Measurements from ENCODE around the gene BOC.
A peak's percentile ranks its signal among the peaks of the same experiment; 100 is the strongest.
"Not testable (repeated sequence)": the region's sequence is repeated elsewhere in the genome, so short reads cannot be mapped to it uniquely, and the experiment has no call there.

The BOC gene

DNA sequence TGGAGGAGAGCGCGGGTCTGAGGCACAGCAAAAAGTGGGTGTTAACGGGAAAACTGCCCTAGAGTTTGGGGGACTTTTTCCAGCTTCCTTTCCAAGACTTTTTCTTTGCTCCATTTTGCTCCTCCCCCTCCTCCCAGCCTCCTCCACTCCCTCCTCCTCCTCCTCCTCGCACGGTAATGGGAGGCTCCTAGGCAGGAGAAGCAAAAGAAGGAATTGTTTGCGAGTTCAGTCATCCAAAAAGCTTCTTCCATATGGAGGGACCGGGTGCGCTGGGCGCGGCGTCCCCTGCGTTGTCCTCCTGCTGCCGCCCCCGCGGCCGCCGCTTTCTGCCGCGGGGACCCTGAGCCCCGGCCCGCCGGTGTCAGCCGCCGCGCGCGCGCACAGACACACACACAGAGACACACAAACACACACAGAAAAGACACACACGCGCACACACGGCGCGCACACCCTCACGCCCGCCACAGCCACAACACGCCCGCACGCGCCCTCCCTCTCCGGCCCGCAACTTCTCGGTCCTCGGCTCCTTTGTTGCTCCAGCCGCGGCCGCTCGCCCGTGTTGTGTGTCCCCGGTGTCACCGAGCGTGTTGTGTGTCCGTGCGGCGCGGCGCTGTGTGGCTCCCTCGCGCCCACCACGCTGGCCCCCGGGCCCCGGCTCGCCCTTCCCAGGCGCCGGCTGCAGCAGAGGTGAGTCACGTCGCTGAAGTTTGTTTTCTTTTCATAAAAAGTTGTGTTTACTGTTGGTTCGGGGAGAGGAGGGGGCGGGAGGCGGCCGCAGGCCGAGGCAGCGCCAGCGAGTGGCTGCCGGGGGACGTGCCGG lies at the start of gene BOC:
TSS of gene BOC (plus strand) at position 228 of the 820 bp plus-strand sequence. CDS start 38,246 bp downstream, outside the sequence.
- peak; percentile 82 for DNase-seq (ENCODE audit: low spot score)
- FAIRE-seq: peak; percentile 30

GRCh38 chr3:113161661-113162060 lies 49.7 kb upstream of the BOC start:
- FAIRE-seq: no peak
- DNase-seq (ENCODE audit: low spot score): no peak

GRCh38 chr3:113163152-113163551 lies 48.2 kb upstream of the BOC start:
- DNase-seq (ENCODE audit: low spot score): no peak
- FAIRE-seq: no peak

DNA sequence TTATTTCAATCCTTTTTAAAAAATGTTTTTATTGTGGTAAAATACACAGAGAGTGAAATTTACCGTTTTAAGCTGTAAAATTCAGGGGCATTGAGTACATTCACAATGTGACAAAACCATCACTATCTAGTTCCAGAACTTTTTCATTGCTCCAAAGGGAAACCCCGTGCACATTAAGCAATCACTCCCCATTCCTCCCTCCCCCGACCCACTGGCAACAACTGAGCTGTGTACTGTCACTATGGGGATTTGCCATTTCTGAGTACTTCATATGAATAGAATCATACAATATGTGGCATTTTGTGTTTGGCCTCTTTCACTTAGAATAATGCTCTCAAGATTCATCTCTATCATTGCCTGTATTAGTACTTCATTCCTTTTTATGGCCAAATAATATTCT lies 45.5 kb upstream of the BOC start:
- FAIRE-seq (no peak), DNase-seq (ENCODE audit: low spot score) (no peak)

DNA sequence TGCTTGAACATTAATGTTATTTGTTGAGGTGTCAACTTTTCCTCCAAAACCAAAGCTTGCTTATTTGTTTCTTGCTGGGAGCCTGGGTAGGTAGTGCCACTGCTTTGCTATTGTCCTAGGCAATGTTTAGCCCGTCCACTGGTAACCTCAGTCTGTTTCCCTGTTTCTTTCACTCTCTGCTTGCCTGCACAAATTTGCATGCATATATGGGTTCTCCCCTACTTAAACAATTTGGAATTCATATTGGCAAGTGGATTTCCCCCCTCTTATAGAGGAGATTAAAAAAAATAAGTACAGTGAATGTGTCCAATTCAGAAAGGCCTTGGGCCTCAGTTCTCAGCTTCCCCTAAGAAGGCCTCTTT lies 45.0 kb upstream of the BOC start:
- FAIRE-seq (no peak), DNase-seq (ENCODE audit: low spot score) (no peak)

DNA sequence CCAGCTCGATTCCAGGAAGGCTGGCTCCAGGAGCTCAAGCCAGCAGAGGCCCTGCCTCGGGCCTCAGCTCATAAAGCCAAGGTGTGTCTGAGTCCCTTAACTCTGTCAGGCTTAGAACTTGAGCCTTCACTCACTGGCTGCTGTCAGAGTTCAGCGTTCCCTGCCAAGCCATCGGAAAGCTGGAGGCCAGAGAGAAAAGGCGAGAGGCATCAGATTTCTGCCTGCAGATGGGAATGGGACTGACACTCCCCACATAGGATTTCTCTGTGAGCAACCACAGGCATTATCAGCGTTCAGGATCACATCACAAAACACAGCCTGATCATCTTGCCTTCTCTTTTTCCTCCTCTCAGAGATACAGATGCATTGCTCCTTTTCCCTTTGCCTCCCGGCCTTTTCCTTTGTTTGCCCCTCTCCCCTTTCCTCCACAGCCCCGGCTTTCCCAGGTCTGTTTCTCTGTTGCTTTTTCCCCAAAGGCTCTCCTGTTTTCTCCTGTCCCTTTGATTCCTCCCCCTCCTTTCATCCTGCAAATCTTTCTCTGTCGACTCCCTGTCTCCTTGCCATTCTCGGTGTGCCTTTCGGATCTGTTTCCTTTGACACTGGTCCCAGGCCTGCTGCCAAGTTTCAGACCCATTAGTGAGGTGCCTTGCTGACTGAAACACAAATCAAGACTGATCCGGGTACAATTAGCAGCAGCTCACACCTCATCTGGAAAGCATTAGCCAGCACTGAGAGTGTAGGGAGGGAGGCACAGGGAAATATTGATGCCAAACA lies 44.5 kb upstream of the BOC start:
- peak; percentile 49 for DNase-seq (ENCODE audit: low spot score)
- peak; percentile 80 for FAIRE-seq

GRCh38 chr3:113167825-113168801 lies 43.2 kb upstream of the BOC start:
- FAIRE-seq (no peak), DNase-seq (ENCODE audit: low spot score) (no peak)

- no peak for DNase-seq (ENCODE audit: low spot score)
- FAIRE-seq: no peak
Observed at GRCh38 chr3:113169891-113170452, 41.4 kb upstream of the BOC start.

DNA sequence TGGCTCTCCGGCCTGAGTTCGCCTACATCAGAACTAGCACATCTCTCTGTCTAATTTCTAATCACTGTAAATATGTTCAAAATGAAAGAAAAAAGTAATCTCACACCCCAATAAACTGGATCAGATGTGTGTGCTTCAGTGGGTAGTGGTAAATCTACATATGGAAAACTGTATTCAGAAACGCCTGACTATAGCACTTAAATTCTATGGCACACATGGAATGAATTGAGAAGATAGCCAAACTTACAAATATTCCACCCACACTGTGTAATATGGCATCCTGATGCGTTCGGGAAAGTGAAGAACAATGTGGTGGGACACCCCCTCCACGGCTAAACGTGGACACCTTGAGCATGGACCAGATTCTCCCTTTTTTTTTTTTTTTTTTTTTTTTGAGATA lies 40.6 kb upstream of the BOC start:
- FAIRE-seq: no peak
- no peak for DNase-seq (ENCODE audit: low spot score)

GRCh38 chr3:113171675-113172300 lies 39.6 kb upstream of the BOC start:
- FAIRE-seq; DNase-seq (ENCODE audit: low spot score): not testable (repeated sequence)

DNA sequence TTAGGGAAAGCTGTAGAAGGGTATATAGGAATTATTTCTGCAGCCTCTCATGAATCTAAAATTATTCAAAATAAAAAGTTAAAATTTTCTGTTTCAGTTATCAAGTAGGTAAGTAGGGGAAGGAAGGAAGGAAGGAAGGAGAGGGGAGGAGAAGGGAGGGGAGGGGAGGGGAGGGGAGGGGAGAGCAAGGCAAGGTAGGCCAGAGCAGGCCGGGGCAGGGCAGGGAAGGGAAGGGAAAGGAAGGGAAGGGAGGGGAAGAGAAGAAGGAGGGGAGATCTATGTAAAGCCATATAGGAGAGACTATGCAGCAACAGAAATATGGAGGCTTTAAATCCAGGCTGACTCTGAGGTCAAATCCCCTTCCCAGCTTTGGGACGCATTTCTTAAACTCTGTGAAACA lies 38.3 kb upstream of the BOC start:
- DNase-seq (ENCODE audit: low spot score) (no peak), FAIRE-seq (no peak)

DNA sequence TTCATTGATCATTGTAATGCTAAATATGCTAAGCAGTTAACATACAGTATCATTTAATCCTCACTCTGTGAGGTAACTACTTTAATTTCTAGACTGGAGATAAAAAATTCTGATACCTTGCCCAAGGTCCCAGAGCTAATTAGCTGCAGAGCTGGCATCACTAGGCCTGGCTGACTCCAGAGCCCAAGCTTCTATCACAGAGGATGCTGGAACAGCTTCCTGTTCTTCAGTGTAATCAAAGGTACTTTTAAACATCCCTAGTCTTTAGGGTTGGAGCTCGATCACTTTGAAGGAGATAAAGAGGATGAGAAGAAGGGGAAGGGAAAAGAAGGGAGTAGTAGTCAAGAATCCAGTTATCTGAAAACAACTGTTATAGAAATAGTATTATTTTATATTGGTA lies 37.1 kb upstream of the BOC start:
- DNase-seq (ENCODE audit: low spot score) (no peak), FAIRE-seq (no peak)

- DNase-seq (ENCODE audit: low spot score) (no peak), FAIRE-seq (no peak)
Observed at GRCh38 chr3:113174801-113175485, 36.4 kb upstream of the BOC start.

- DNase-seq (ENCODE audit: low spot score) (no peak), FAIRE-seq (no peak)
Observed at GRCh38 chr3:113177526-113177925, 33.8 kb upstream of the BOC start.

DNA sequence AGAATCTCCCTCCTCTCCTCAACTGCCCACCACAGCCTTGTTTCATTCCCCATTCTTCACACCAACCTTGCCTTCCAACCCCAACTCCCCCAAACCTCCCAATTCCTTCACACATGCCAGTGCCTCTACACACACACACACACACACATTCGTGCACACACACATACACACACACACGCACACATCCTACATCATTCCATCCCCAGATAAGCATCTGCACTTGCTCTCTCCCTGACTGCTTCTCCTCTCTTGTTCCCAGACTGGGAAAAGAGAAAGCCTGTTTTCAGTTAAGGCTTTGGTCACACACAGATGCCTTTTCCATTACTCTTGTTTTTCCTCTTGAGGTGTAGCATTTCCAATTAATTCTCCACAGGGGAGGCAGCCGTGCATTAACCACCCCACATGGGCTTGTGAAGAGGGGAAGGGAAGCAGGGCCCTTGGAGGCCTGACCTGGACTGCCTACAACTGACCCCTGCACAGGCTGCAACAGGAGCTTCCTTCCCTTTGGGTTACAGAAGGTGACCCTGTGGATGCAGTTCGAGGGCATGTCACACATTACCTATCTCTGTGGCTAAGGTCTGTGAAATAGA lies 32.0 kb upstream of the BOC start:
- no peak for DNase-seq (ENCODE audit: low spot score)
- FAIRE-seq: peak; percentile 58

DNA sequence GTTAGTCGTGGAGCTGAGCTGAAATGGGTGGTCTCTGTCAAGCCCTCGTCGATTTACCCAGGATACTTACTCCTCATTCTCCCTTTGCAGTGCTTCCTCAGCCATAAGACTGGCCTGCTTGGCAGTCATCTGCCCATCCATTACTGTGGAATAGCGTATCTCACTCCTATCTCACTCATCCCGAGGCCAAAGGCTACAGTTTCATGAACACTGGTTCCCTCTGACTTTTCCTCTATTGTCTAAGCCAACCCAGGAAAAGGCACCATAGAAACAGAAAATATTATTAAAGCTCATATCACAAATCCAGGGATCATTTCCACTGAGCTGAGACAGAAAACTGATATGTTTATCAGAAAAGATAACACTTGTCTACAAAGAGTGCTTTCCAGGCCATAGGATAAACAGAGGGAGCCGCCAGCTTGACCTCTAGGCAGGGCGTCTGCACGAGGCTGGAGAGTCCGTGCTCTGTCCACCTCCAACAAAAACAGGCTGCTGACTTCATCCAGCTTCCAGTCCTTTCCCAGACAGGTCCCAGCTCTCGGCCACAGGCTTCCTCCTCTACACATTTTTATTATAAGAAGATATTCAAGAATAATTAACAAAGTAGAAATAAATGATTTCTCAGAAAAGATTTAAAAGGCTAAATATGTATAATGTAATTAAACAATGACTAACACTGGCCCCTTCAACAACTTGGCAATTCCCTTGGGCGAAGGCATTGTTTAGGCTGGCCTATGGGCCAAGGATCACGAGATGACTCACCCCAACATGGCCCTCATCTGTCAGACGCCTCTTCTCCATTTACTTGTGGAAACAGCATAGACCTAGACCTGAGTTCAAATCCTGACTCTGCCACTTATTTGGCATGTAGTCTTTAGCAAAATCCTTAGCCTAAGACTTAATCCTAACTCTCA lies 27.4 kb upstream of the BOC start:
- FAIRE-seq (no peak), DNase-seq (ENCODE audit: low spot score) (no peak)

DNA sequence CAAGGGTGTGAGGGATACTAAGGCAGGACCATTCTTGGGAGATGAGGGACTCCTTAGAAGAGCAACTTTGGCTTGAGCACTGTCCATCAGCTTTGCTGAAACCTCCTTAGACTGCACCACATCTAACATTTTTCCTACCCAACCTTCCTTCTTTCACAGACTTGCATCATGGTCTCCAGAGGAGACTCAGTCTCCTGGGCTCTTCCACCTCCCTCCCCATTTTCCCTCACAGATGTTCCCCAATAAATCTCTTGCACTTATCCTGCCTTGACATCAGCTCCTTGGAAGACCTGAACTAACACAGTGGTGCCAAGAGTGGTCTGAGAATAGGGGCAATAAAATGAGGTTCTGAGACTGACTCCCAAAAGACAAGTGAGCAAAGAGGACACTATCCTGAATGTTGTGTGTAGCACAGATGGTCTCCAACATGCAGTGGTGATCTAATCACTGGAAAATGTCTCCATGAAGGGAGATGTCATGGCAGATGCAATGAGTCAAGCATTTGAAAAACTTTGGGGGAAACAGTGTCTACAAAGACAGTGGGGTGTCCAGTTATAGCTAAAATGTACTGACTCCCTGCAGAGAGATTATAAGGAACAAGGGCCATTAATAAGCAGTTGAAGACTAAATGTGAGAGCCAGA lies 26.0 kb upstream of the BOC start:
- FAIRE-seq (no peak), DNase-seq (ENCODE audit: low spot score) (no peak)

DNA sequence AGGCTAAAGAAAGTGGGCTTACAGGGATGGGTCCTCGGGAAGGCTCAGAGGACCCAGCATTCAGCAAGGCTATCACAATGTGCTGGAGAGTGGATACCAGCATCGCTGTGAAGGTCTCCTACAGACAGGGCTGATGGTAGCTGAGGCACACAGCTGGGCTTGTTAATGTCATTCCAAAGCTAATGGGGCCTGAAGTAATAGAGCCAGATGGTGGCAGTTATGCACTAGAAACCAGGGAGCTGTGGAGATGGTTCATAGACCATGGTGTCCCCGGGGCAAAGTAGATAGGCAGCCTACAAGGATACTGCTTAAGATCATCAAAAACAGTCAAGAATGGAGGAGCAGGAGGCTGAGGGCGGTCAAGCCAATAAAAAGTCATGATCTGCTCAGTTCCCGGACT lies 24.8 kb upstream of the BOC start:
- DNase-seq (ENCODE audit: low spot score): no peak
- peak; percentile 13 for FAIRE-seq
